ENCODE data around the gene SMIM31.

The SMIM31 gene

GRCh38 chr4:164789047-164789446 is 35.1 kb downstream of the SMIM31 start:
- DNase-seq: no peak

GRCh38 chr4:164790249-164790648 is 36.3 kb downstream of the SMIM31 start:
- DNase-seq: no peak

DNA sequence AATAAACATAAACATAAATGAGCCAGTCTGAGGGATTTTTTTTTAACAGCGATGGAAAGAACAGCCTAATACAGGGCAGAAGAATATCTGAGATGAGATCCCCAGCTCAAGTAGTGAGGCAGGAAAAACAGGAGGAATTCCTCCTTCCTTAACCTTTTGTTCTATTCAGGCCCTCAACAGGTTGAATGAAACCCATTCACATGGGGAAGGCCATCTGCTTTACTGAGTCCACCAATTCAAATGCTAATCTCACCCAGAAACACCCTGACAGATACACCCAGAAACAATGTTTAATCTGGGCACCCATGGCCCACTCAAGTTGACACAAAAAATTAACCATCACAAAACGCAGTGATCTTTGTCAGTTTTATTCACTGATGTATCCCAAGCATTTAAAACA is 45.5 kb downstream of the SMIM31 start:
- DNase-seq: no peak

DNA sequence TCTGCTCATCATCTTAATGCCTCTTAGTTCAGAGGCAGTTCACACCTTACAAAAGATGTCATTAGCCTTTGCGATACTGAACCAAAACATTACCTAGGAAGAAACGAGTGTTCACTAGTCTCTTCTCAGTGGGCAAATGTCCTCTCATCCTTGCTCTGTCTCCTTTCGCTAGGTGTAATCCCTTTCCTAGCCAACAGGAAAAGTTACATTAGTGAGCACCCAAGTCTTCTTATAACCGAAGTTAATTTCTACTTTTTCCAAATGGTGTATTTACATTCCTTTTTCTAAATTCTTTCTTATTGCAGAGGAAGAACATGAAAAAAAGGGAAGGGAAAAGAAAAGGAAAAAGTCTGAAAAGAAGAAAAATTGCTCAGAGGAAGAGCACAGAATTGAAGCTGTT is 46.9 kb downstream of the SMIM31 start:
- DNase-seq: no peak

- no peak for DNase-seq
These were observed 48.5 kb downstream of the SMIM31 start for GRCh38 chr4:164802301-164802901.

GRCh38 chr4:164803702-164804101 is 49.8 kb downstream of the SMIM31 start:
- DNase-seq: no peak

DNA sequence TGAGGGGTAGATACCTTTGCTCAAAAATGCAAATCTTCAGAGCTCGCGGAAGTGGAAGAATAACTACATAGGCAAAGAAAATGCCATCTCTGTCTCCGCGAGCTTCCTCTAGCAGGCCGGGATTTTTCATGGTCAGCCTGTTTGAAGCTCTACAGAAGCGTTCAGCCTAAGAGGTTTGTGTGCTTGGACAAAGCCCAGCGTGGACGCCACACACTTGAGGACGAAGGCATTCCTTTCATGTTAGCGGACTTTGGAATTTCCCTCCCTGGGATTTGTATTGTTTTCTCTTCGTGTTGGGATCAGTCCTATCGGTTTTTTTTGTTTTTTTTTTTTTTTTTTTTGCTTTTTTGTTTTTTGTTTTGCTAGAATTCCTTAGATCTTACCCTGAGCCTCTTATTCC is 53.7 kb downstream of the SMIM31 start:
- DNase-seq: no peak

GRCh38 chr4:164813554-164813953 is 59.6 kb downstream of the SMIM31 start:
- DNase-seq: no peak

- DNase-seq: no peak
These were observed 61.8 kb downstream of the SMIM31 start for GRCh38 chr4:164815711-164816110.

DNA sequence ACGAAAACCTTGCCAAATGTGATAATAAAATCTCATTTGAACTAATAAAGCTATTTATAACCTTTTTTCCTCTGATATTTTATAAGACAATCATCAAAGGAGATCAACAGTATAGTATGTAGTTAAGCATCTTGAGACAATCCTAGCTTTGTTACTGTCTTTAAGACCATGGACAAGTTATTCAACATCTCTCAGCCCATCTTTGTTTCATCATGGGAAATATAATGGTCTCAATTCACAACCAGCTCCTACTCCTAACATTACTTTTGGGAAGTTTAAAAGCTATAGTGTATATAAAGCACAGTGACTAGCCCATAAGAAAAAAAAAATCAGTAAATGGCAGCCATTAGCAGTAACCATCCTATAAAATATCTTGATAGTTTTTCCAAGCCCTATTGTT is 65.4 kb downstream of the SMIM31 start:
- DNase-seq: no peak

DNA sequence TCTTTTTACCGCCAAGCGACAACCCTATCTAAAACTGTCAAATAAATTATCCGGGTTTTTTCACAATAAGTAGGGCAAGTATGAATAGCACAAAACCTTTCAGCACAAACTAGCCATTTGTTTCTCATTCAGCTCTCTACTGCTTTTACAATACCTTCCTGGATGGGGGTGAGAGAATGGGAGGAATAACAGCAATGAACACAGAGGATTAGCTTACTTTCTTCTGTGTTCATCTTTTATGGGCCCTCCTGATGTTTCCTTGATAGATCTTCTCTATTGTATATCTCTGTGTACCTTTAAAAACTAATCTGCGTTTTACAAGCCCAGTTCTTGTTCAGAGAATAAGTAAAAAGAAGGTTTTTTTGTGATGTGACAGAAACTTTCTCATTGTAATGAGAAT is 67.8 kb downstream of the SMIM31 start:
- no peak for DNase-seq

DNA sequence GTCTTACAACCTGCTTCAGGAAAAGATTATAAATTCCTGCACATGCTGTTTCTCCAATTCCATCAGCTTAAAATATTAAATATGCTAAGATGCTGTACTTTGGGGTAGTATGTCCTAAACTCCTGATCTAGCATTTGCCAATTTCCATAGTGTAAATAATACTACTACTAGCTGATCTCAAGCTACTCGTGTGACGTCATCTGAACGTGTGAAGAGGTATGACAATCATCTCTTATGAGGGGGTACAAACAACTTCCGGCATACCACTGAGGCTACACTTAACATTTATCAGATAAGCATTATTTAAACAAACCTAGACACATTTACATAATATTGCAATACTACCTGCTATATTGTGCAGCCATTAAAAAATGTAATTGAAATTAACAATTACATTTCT is 70.7 kb downstream of the SMIM31 start:
- no peak for DNase-seq

DNA sequence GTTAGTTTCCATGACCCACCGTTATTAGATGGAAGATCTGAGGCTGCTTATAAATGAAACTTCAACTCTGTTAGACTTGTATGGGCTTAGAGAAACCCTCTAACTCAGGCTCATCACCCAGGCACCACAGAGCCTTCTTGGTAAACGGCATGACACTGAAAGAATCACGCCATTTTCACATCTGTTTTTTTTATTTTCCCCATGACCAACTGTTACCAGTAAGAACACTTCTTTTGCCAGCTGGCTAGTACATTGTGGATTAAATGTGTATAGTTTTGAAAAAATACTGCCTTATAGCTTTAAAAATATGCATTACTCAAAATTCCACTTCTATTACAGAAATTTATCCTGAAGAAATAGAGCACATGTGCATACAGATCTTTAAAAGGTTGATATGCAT is 75.0 kb downstream of the SMIM31 start:
- DNase-seq: no peak

- no peak for DNase-seq
These were observed 92.6 kb downstream of the SMIM31 start for GRCh38 chr4:164846566-164846965.

DNA sequence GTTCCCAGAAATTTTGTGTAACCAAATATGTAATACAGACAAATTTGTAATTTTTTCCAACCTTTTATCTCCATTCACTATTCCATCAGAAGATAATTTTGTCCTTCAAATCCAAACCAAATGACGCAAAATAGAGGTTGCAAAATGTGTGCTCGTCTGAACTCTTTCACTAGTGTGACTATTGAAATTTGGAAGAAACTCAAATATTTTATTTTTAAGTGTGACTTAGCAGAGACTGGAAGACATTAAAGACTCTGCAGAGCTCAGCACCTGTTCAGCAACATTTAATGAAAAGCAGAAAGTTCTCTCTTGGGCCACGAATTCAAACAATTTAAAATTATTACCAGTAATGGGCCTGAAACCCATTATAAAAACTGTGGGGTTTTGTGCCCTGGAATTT is 93.1 kb downstream of the SMIM31 start:
- DNase-seq: no peak

DNA sequence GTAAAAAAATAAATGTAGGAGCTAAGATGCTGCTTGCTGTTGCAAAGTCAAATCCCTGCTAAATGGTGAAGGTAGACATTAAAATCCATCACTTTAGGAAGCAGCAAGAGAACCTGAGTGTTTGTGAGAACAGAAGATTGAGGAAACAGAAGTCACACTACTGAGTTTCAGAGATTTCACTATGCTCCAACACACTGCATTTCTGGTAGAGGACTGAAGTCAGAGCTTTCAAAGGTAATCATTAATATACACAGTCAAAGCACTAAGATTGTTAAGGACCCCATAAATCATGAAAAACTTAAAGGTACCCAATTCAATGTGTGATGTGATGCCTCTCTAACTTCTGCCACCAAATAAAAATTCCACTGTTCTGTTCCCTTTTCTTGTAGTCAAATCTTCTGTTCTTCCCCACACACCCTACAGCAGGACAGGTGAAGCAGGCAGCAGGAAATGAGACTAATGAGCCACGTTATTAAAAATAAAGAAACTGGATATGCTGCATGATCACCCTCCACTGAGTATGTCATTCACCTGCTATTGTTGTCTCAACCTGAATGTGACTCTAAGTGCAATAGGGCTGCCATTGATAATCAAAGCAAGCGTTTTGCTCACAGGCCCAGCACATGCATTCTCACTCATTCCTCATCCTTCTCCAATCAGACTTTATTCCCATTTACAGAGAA is 94.2 kb downstream of the SMIM31 start:
- no peak for DNase-seq

Measured in right forelimb (tissue), 1 donor.